ENCODE data around the gene GUCA2B.

The GUCA2B gene

DNA sequence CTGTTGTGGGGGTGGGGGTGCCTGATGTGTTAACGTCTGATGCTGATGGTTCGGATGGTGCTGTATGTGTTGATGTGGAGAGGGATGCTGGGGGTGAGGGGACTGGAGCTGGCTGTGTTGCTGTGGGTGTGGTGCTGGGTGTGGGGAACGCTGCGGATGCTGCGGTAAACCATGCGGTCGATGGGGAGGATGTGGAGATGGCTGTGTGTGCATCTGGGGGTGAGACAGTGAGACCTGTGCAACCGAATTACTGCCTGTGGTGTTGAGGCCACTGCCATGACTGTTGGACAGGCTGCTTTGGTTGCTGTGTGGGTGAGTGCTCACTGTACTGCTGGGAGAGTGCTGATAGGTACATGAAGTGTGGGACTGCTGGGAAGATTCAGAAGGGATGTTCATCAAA, 38.1 kb downstream of the GUCA2B start:
- no peak for DNase-seq

DNA sequence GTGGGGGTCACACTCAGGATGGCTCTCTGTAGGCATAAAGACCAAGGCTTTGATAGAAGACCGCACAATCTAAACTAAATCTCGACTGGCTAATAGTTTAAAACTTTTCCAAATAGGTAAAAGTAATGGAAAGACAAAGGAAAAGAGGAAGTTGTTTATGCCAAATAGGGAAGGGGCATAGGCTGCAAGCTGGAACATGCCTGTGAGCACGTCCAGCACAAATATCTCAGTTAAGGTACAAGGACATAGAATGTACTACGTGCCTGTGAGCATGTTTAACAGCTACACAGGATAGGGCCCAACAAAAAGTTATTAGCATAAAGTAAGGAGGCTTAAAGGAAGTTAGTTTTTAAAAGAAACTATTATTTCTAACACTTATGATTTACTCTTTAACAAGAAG, 38.9 kb downstream of the GUCA2B start:
- DNase-seq: no peak

DNA sequence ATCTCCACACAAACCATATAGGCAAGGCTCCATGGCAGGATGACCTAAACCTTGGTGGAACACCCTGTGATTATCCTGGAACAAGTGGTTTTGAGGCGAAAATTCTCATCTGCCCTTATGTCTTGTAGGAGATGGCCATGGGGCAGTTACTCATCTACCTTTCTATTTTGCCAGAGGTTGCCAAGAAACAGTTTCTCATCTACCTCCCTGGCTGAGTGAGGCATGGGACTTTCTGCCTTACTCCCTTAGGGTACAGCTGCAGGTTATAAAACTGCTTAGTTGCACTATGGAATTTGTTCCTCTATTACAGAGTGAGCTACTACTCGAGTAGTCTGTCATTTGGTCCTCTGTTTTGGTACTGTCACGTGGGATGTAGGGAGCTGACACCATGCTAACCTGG, 42.6 kb downstream of the GUCA2B start:
- DNase-seq: no peak

DNA sequence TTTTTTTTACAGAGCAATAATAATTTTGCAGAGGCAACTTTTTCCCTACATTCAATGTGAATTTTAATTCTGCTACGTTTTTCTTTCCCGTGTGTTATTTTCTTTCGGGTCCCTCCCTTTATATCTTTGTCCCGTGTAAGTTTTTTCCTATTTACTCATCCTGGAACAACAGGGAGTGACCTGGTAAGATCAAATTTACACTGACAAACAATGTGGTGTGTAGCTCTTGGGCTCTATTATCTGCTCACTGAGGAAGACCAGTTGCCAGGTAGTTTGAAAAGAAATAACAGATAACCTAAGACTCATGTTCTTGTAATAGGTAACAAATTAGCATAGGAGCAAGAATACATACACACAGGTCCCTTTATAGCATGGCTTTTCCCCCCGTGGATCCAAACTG, 45.0 kb downstream of the GUCA2B start:
- DNase-seq: no peak

DNA sequence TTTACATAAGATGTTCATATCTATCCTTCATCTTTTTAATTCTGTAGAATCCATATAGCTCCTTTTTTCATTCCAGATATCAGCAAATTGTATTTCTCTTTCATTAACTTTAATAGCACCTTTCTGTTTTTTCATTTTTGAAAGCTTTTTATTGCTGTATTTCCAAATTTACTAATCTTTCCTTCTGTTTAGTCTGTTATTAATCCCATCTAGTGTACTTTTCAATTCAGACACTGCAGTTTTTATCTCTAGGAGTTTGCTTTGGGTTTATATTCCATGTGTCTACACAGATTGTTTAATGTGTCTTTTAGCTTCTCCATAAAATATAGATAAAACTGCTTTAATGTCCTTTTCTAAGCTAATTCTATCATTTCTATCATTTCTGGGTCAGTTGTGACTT, 48.8 kb downstream of the GUCA2B start:
- DNase-seq: no peak

All from suppressor macrophage (primary cell).